ENCODE measurements around the gene KNTC1. TPM values are rescaled to one million over a fixed set of nuclear protein-coding genes. Genes with fewer than 3 reads are reported as not detected.

The KNTC1 gene
- total and polyA plus RNA-seq, 3 donors from 2014 or later: 46.1 to 118 (median 79.8) TPM

DNA sequence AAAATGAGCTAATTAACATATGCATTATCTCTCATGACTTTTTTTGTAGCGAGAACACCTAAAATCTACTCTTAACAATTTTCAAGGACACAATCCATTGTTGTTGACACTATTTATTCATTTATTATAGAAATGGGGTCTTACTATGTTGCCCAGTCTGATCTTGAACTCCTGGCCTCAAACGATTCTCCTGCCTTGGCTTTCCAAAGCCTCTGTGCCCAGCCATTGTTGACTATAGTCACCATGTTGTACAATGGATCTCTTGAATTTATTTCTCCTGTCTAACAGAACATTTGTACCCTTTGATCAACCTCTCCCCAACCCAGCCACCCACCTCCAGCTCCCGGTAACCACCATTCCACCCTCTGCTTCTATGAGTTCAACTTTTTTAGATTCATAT, 134.9 kb downstream of the KNTC1 start:
- H3K36me3 ChIP-seq (ENCODE audit: low read depth, missing control alignments): no peaks in the 10 kb centered on the region
- no peaks in the 10 kb centered on the region for H3K9me3 ChIP-seq
- 97% methylated on average over 3 of the region's 3 CpGs for WGBS, 2 donors
- H3K27ac ChIP-seq: no peak overlapping the region
- no peaks in the 10 kb centered on the region for H3K27me3 ChIP-seq
- H3K4me3 ChIP-seq: no peak overlapping the region
- H3K4me1 ChIP-seq: no peaks in the 10 kb centered on the region
- intact Hi-C loops (cut with DNase I; ENCODE audit: low total_unique reads): no loop called here
- DNase-seq: no peak
- no peak for TF ChIP-seq POLR2A (IDR thresholded peaks at IDR 0.05)
- TF ChIP-seq, protein P1, sequence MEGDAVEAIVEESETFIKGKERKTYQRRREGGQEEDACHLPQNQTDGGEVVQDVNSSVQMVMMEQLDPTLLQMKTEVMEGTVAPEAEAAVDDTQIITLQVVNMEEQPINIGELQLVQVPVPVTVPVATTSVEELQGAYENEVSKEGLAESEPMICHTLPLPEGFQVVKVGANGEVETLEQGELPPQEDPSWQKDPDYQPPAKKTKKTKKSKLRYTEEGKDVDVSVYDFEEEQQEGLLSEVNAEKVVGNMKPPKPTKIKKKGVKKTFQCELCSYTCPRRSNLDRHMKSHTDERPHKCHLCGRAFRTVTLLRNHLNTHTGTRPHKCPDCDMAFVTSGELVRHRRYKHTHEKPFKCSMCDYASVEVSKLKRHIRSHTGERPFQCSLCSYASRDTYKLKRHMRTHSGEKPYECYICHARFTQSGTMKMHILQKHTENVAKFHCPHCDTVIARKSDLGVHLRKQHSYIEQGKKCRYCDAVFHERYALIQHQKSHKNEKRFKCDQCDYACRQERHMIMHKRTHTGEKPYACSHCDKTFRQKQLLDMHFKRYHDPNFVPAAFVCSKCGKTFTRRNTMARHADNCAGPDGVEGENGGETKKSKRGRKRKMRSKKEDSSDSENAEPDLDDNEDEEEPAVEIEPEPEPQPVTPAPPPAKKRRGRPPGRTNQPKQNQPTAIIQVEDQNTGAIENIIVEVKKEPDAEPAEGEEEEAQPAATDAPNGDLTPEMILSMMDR (IDR thresholded peaks at IDR 0.05): no peak

DNA sequence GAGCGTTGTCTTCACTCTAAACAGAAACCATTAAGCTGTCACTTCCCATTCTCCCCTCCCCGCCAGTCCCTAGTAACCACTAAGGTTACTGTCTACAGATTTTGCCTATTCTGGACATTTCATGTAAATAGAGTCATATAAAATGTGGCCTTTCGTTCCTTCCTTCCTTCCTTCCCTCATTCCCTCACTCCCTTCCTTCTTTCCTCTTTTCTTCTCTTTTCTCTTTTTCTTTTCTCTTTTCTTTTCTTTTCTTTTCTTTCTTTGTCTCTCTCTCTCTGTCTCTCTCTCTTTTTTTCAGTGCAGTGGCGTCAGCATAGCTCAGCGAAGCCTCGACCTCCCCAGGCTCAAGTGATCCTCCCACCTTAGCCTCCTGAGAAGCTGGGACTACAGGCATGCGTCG, 138.3 kb downstream of the KNTC1 start:
- TF ChIP-seq, protein P1 (IDR thresholded peaks at IDR 0.05): no peak
- no peak for TF ChIP-seq POLR2A (IDR thresholded peaks at IDR 0.05)
- WGBS, 2 donors: 89 to 90% methylated on average over 8 of the region's 8 CpGs
- intact Hi-C loops (cut with DNase I; ENCODE audit: low total_unique reads): no loop called here

DNA sequence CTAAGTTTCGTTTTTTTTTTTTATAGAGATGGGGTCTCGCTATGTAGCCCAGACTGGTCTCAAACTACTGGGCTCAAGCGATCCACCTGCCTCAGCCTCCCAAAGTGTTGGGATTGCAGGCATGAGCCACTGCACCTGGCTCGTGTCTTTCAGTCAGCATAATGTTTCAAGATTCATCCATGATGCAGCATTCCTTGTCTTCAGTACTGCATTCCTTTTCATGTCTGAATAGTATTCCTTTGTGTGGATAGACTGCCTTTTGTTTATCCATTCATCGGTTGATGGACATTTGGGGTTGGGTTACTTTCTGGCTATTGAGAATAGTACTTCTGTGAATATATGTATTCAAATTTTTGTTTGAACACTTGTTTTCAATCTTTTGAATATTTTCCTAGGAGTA, 138.7 kb downstream of the KNTC1 start:
- Histone ChIP-seq H3K27me3 (no peaks in the 10 kb centered on the region), H3K4me3 (no peak overlapping the region), H3K4me1 (no peaks in the 10 kb centered on the region), H3K36me3 (ENCODE audit: low read depth, missing control alignments) (no peaks in the 10 kb centered on the region), H3K9me3 (no peaks in the 10 kb centered on the region), H3K27ac (no peak overlapping the region)
- intact Hi-C loops (cut with DNase I; ENCODE audit: low total_unique reads): no loop called here
- TF ChIP-seq, protein P1 (IDR thresholded peaks at IDR 0.05): no peak
- TF ChIP-seq POLR2A (IDR thresholded peaks at IDR 0.05): no peak
- DNase-seq: no peak
- 91 to 100% methylated on average over 5 of the region's 5 CpGs for WGBS, 2 donors

More for the DNA sequence above, 138.3 kb downstream of the KNTC1 start:
- H3K4me1 ChIP-seq: no peaks in the 10 kb centered on the region
- H3K27me3 ChIP-seq: no peaks in the 10 kb centered on the region
- no peak overlapping the region for H3K27ac ChIP-seq
- no peaks in the 10 kb centered on the region for H3K36me3 ChIP-seq (ENCODE audit: low read depth, missing control alignments)
- no peak for DNase-seq
- no peak overlapping the region for H3K4me3 ChIP-seq
- H3K9me3 ChIP-seq: no peaks in the 10 kb centered on the region

DNA sequence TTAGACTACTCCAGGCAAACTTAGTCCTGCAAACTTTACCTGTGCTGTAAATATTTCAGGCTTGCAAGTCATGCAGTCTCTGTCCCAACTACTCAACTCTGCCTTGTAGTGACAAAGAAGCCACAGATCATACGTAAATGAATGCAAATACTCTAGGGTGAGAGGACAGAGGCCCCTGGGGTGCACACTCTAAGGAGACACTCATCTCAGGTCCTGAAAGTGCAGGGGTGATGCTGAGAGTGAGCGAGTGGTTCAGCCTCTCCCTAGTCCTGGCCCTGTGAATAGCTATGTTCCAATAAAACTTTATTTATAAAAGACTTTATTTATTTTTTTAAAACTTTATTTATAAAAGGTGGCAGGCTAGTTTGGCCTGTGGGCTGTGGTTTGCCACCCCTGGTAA, 141.2 kb downstream of the KNTC1 start:
- intact Hi-C loops (cut with DNase I; ENCODE audit: low total_unique reads): no loop called here
- H3K27ac ChIP-seq: no peak overlapping the region
- no peaks in the 10 kb centered on the region for H3K9me3 ChIP-seq
- DNase-seq: no peak
- no peaks in the 10 kb centered on the region for H3K36me3 ChIP-seq (ENCODE audit: low read depth, missing control alignments)
- no peak overlapping the region for H3K4me3 ChIP-seq
- TF ChIP-seq, protein P1 (IDR thresholded peaks at IDR 0.05): no peak
- TF ChIP-seq POLR2A (IDR thresholded peaks at IDR 0.05): no peak
- 81 to 90% methylated on average over 2 of the region's 2 CpGs for WGBS, 2 donors
- no peaks in the 10 kb centered on the region for H3K4me1 ChIP-seq
- no peaks in the 10 kb centered on the region for H3K27me3 ChIP-seq

DNA sequence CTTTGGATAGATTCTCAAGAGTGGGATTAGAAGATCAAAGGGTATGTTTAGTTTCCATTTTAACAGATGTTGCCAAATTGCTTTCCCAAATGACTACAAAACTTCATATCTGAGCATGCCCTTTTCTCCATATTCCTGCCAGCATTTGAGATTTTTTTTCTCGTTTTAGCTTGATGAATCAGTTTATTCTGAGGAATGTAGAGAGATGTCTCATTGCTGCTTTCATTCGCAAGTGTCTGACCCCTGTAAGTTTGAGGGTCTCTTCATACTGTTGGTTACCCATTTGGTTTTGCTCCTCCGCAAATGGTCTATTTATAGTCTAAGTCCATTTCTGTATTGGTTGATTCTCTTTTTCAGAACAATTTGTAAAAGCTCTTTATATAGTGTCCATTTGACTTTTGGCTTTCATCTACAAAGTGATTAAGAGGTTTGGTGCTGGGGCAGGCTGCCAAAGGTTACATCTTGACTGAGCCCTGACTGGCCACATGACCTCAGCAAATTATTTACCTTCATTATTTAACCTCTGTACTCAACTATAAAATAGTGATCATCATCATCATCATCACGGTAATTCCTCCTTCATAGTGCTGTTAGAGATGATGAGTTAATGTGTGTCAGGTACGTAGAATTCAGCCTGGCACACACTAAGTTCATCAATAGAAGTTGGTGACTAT, 142.5 kb downstream of the KNTC1 start:
- Histone ChIP-seq H3K9me3 (no peaks in the 10 kb centered on the region), H3K27ac (no peak overlapping the region), H3K36me3 (ENCODE audit: low read depth, missing control alignments) (no peaks in the 10 kb centered on the region), H3K27me3 (no peaks in the 10 kb centered on the region), H3K4me3 (no peak overlapping the region), H3K4me1 (peaks cover 4% of the 10 kb centered on the region)
- no peak for DNase-seq
- intact Hi-C loops (cut with DNase I; ENCODE audit: low total_unique reads): no loop called here
- TF ChIP-seq, protein P1 (IDR thresholded peaks at IDR 0.05): no peak
- no peak for TF ChIP-seq POLR2A (IDR thresholded peaks at IDR 0.05)
- WGBS, 2 donors: 56 to 57% methylated on average over 5 of the region's 5 CpGs
